GM19351 (cell line): ENCODE measurements around the gene C6.

Experiments used
- ATAC-seq: cut with Tn5 transposase; IDR thresholded peaks from one replicate; pipeline ENCODE4 v1.9.1; 2021; ENCODE audit warnings: mild to moderate bottlenecking, moderate library complexity; ENCODE audit not compliant: unreplicated experiment

The C6 gene

DNA sequence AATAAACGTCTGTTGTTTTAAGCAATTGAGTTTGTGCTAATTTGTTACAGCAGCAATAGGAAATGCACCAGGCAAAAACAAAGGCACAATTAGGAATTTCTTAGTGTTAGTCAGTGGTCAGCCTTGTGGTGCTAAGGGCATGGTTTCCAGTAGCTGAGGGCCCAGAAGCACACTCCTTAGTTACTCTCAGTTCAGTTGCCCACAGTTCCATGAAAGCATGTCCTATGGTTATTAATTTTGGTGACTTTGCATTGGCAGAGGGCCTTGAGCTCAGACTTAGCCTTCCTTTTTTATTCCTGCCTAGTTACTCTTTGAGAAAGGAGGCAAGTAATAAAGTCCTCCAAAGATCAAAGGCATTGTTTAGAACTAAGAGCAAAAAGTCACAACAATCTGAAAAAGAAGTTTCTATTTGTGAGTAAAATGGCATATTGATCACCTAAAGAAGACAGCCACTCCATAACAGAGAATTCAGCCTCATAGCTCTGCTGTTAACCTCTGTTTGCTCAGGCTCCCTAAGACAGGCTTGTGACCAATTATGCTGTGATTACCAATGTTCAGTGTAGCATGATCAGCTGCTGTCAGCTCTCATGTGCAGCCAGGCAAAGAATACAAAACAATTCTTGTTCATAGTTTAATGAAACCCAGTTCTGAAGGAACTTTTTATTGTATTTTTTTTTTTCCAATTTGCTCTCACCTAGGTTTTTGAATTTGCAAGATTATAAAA lies 85.2 kb downstream of the C6 start:
- ATAC-seq = no peak

- ATAC-seq = no peak
Measured at GRCh38 chr5:41122459-41122858, 90.9 kb downstream of the C6 start.

GRCh38 chr5:41120600-41120999 lies 92.7 kb downstream of the C6 start:
- no peak for ATAC-seq

DNA sequence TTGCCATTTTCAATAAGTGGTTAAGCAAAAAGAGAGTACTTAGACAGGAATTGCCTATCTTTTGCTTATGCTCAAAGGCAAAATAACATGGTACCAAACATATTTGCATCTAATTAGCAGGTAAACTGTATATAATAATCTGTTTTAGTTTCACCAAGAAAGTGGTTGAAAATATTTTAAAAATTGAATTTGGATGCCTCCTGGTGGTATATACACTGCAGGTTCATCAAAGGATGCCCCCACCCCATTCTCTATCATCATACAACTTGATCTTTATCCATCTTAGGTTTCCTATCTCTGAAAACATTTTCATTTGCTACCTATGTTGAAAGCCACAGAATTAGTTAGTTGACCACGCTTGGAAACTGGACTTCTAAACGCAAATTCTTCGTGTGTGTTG lies 95.2 kb downstream of the C6 start:
- no peak for ATAC-seq

- no peak for ATAC-seq
Measured at GRCh38 chr5:41115281-41115680, 98.1 kb downstream of the C6 start.

GRCh38 chr5:41112486-41113455 lies 100.6 kb downstream of the C6 start:
- no peak for ATAC-seq

- ATAC-seq = no peak
Measured at GRCh38 chr5:41109186-41109585, 104.1 kb downstream of the C6 start.

DNA sequence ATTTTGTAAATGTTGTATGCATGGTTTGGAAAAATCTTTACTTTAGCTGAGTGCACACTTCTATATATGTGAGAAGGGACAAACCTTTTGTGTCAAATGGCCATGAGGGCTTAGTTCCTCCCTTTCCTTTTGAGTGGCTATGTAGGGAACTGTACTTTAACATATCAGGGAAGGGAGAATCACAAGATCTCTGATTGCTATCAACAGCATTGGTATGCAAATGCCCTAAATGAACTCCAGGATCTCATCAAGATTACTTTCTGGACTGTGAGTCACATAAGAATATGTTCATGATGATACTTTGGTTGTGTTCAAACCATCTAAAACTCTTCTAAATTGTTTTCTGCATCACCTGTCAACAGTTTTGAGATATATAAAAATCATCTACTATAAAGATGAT lies 111.0 kb downstream of the C6 start:
- ATAC-seq = no peak

DNA sequence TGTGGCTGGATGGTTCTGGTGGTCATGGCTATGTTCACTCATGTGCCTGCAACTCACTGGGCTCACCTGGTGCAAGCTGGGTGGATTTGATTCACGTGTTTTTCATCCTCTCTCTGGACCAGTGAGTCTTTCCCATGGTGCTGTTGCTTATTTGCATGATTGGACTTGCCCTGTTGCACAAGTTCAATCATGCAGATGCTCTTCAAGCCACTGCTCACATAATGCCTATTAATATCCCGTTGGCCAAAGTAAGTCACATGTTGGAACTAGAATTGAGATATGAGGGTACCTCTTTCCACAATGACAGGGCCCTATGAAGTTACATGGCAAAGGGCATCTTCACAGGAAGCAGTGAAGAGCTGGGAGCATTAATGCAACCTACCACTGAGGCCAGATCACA lies 115.7 kb downstream of the C6 start:
- peak; percentile 43 for ATAC-seq

- no peak for ATAC-seq
Measured at GRCh38 chr5:41095324-41096101, 117.8 kb downstream of the C6 start.

- ATAC-seq = no peak
Measured at GRCh38 chr5:41094871-41095270, 118.5 kb downstream of the C6 start.

DNA sequence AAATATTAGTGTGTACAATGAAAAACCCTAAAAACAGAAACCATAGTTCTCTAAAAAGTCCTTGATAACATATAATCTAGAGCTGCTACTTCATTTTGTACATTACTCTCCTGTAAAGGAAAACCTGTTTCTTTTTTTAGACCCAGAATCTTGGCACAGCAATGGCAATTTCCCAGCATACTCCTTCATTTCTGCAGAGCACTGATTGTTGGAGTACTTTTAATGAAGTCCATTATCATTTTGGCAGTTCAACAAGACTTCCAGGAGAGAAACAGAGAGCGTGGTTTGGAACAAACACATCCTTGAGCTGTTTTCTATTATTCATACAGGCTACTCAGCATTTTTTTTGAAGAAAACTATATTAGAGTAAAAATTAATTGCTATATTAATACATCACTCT lies 119.5 kb downstream of the C6 start:
- no peak for ATAC-seq
